ENCODE measurements around the gene AHNAK2.

The AHNAK2 gene

GRCh38 chr14:104928391-104929133 lies 49.6 kb downstream of the AHNAK2 start (continued):
- TF ChIP-seq ZNF18 (tag by site-specific recombination; IDR thresholded peaks at IDR 0.05) = no peak
- no peak for TF ChIP-seq ZNF121 (tag by site-specific recombination; IDR thresholded peaks at IDR 0.05)
- TF ChIP-seq ZFP69B (tag by site-specific recombination; IDR thresholded peaks at IDR 0.05) = no peak
- no peak for TF ChIP-seq OSR2 (tag by site-specific recombination; IDR thresholded peaks at IDR 0.05)
- TF ChIP-seq YY2 (tag by site-specific recombination; IDR thresholded peaks at IDR 0.05) = no peak
- no peak for TF ChIP-seq ZNF549 (tag by site-specific recombination; IDR thresholded peaks at IDR 0.05)
- no peak for TF ChIP-seq ZNF791 (tag by site-specific recombination; IDR thresholded peaks at IDR 0.05)

DNA sequence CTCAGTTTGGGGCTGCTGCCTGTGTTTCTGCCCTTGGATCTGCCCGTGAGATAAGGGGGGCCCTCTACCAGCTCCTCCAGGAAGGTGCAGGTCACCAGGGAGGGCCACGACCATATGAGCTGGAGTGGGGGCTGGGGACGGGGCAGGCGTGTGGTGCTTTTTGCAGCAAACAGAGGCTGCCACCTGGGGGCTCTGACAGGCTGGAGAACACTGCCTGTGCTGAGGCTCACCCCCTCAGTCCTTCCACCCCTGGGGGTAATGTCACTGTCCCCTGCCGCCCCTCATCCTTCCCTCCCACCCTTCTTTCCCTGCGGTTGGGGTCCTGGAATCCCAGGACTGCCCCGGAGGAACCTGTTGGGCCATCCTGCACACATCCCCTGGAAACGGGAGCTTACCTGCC lies 50.3 kb downstream of the AHNAK2 start:
- CTCF ChIA-PET = no interaction called here
- H3K9me3 ChIP-seq (ENCODE audit: control insufficient read depth, insufficient read depth, low read depth, low read length) = no peaks in the 10 kb centered on the region
- TF ChIP-seq GLIS1 (tag by site-specific recombination; IDR thresholded peaks at IDR 0.05) (peak; percentile 65), ZNF623 (tag by site-specific recombination; IDR thresholded peaks at IDR 0.05) (no peak), BCL11A (tag by site-specific recombination; IDR thresholded peaks at IDR 0.05; ENCODE audit: low read depth) (no peak), ZBTB1 (tag by site-specific recombination; IDR thresholded peaks at IDR 0.05) (no peak), ZNF10 (tag by site-specific recombination; IDR thresholded peaks at IDR 0.05) (no peak), SCRT2 (tag by site-specific recombination; IDR thresholded peaks at IDR 0.05) (0 out of 2 replicates have a peak, but pooled peaks have one; percentile 9)
- TF ChIP-seq, protein P1, sequence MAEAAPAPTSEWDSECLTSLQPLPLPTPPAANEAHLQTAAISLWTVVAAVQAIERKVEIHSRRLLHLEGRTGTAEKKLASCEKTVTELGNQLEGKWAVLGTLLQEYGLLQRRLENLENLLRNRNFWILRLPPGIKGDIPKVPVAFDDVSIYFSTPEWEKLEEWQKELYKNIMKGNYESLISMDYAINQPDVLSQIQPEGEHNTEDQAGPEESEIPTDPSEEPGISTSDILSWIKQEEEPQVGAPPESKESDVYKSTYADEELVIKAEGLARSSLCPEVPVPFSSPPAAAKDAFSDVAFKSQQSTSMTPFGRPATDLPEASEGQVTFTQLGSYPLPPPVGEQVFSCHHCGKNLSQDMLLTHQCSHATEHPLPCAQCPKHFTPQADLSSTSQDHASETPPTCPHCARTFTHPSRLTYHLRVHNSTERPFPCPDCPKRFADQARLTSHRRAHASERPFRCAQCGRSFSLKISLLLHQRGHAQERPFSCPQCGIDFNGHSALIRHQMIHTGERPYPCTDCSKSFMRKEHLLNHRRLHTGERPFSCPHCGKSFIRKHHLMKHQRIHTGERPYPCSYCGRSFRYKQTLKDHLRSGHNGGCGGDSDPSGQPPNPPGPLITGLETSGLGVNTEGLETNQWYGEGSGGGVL (tag by site-specific recombination; IDR thresholded peaks at IDR 0.05) = no peak
- H3K4me1 ChIP-seq (ENCODE audit: control insufficient read depth, insufficient read depth, low read length) = no peaks in the 10 kb centered on the region
- no peak overlapping the region for H3K4me3 ChIP-seq (ENCODE audit: low read depth, low read length)
- POLR2A ChIA-PET = no interaction called here
- no peaks in the 10 kb centered on the region for H3K36me3 ChIP-seq (ENCODE audit: control insufficient read depth in 2 of 2, insufficient read depth in 1 of 2, low read length in 2 of 2)
- no peak overlapping the region for H3K27ac ChIP-seq (ENCODE audit: extremely low read depth, low read depth, low read length)

DNA sequence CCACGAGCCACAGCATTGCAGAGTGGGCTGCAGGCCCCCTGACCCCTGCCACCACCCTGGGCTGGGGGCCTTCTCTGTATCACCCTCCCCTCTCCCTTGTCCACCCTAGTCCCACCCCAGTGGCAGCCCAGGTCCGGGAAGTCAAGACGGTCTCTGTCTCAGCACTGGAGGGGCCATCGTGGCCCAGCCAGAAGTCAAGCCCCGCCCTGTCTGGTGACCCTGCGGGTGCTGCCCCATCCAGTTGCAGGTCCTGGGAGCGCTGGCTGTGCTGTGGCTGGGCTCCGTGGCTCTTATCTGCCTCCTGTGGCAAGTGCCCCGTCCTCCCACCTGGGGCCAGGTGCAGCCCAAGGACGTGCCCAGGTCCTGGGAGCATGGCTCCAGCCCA lies 50.8 kb downstream of the AHNAK2 start:
- Histone ChIP-seq H3K4me3 (ENCODE audit: low read depth, low read length) (no peak overlapping the region), H3K9me3 (ENCODE audit: control insufficient read depth, insufficient read depth, low read depth, low read length) (no peaks in the 10 kb centered on the region), H3K36me3 (ENCODE audit: control insufficient read depth in 2 of 2, insufficient read depth in 1 of 2, low read length in 2 of 2) (no peaks in the 10 kb centered on the region), H3K4me1 (ENCODE audit: control insufficient read depth, insufficient read depth, low read length) (no peaks in the 10 kb centered on the region), H3K27ac (ENCODE audit: extremely low read depth, low read depth, low read length) (no peak overlapping the region)
- CTCF ChIA-PET = no interaction called here
- no peak for TF ChIP-seq ZNF248 (tag by site-specific recombination; IDR thresholded peaks at IDR 0.05)
- TF ChIP-seq ZNF23 (tag by site-specific recombination; IDR thresholded peaks at IDR 0.05; ENCODE audit: borderline replicate concordance) = no peak
- no peak for TF ChIP-seq ZNF138 (tag by site-specific recombination; IDR thresholded peaks at IDR 0.05; ENCODE audit: borderline replicate concordance)
- TF ChIP-seq BCL11A (tag by site-specific recombination; IDR thresholded peaks at IDR 0.05; ENCODE audit: low read depth) = no peak
- TF ChIP-seq, protein P2, sequence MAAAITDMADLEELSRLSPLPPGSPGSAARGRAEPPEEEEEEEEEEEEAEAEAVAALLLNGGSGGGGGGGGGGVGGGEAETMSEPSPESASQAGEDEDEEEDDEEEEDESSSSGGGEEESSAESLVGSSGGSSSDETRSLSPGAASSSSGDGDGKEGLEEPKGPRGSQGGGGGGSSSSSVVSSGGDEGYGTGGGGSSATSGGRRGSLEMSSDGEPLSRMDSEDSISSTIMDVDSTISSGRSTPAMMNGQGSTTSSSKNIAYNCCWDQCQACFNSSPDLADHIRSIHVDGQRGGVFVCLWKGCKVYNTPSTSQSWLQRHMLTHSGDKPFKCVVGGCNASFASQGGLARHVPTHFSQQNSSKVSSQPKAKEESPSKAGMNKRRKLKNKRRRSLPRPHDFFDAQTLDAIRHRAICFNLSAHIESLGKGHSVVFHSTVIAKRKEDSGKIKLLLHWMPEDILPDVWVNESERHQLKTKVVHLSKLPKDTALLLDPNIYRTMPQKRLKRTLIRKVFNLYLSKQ (tag by site-specific recombination; IDR thresholded peaks at IDR 0.05; ENCODE audit: borderline replicate concordance) = no peak
- TF ChIP-seq ZNF768 (tag by site-specific recombination; IDR thresholded peaks at IDR 0.05) = no peak
- TF ChIP-seq PRDM1 (tag by site-specific recombination; IDR thresholded peaks at IDR 0.05) = no peak
- TF ChIP-seq ZFP37 (tag by site-specific recombination; IDR thresholded peaks at IDR 0.05) = no peak
- TF ChIP-seq MYNN (tag by site-specific recombination; IDR thresholded peaks at IDR 0.05; ENCODE audit: borderline replicate concordance) = no peak
- TF ChIP-seq, protein P3, sequence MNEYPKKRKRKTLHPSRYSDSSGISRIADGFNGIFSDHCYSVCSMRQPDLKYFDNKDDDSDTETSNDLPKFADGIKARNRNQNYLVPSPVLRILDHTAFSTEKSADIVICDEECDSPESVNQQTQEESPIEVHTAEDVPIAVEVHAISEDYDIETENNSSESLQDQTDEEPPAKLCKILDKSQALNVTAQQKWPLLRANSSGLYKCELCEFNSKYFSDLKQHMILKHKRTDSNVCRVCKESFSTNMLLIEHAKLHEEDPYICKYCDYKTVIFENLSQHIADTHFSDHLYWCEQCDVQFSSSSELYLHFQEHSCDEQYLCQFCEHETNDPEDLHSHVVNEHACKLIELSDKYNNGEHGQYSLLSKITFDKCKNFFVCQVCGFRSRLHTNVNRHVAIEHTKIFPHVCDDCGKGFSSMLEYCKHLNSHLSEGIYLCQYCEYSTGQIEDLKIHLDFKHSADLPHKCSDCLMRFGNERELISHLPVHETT (tag by site-specific recombination; IDR thresholded peaks at IDR 0.05) = no peak
- no peak for TF ChIP-seq ZNF169 (tag by site-specific recombination; IDR thresholded peaks at IDR 0.05)
- POLR2A ChIA-PET = no interaction called here

Data from HEK293 (cell line).